Hematopoietic multipotent progenitor cell treated with erythropoietin and hydrocortisone succinate and interleukin-3 and kit ligand, for 17 days (in vitro differentiated cells): ENCODE results near the gene ELOB.

Experiments
- DNase-seq: peaks from one replicate; pipeline ENCODE4 v3.0.0-alpha.2; 2015; ENCODE audit warnings: low spot score

ELOB gene

GRCh38 chr16:2777231-2777902, at the start of gene ELOB:
TSS of gene ELOB (minus strand) at chr16:2777280. CDS start at chr16:2777239, 41 bp downstream.
- DNase-seq: peak; percentile 88

GRCh38 chr16:2825906-2826305, 48.8 kb upstream of the ELOB start:
- DNase-seq: no peak

DNA sequence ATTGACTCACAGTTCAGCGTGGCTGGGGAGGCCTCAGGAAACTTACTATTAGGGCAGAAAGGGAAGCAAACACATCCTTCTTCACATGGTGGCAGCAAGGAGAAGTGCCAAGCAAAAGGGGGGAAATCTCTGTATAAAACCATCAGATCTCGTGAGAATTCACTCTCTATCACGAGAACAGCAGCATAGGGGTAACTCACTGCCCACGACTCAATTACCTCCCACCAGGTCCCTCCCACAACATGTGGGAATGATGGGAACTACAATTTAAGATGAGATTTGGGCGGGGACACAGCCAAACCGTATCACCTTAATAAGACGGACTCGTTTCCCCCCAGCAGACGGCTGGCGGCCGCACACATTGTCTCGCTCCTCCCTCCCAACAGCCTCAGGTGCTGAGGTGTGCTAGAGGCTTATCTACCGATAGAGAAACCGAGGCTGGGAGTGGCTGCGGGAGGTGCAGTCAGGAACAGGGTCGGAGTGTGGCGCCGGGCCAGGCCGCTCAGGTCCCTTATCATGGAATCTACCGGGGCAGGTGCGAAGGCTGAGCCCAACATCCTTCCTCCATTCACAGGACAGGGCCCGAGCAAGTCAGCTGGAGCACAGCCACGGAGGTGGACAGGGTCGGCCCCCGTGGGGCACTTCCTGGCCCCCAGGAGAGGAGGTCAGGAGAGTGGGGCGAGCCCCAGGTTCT, 48.1 kb upstream of the ELOB start:
- no peak for DNase-seq

DNA sequence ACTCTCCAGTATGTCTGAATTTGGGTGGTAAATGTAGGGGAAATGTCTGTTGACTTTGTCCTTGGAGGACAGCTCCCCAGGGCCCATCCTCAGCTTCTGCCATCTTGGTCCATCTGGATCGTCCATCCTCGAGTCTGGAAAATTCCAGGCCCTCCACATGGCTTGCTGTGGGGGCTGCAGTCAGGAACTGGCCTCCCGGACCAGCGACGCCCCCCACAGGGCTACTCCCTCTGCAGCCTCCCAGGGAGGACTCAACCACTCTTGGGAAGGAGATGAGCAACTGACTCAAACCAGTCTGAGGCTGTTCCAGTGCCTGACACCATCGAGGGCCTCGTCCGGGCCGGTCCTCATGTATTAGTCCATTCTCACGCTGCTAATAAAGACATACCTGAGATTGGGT, 47.5 kb upstream of the ELOB start:
- DNase-seq: no peak

DNA sequence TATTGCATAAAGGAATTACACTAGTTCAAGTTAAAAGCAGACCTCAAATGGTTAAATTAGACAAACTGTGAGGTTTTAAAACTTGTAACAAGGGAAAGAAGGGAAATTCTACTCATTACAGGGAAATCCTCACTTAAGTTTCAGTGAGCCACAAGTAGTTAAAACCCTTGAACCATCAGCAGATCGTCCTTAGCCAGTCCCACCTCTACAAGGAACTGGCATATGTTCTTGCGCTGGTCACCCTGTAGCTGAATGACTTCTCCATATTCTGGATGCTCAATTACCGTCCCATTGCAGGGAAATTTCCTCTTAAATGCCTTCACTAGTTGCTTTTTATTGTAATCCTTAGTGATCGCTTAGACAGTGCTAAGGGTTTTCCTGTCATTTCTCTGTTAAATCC, 45.4 kb upstream of the ELOB start:
- DNase-seq: no peak

DNA sequence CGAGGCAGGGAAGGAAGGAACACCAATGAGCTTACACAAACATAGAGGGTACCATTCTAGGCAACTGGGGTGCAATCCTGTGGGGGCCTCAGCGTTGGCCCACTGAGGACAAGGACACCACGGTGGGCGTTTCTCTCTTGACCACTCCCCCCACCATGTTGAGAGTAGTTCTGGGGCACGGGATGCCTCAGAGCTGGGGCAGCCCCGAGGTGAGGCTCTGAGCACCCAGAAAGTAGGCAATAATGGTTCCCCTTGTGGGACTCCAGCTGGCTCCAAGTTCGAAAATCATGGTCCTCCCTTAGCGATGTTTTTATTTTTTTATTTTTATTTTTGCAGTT, 45.0 kb upstream of the ELOB start:
- no peak for DNase-seq

DNA sequence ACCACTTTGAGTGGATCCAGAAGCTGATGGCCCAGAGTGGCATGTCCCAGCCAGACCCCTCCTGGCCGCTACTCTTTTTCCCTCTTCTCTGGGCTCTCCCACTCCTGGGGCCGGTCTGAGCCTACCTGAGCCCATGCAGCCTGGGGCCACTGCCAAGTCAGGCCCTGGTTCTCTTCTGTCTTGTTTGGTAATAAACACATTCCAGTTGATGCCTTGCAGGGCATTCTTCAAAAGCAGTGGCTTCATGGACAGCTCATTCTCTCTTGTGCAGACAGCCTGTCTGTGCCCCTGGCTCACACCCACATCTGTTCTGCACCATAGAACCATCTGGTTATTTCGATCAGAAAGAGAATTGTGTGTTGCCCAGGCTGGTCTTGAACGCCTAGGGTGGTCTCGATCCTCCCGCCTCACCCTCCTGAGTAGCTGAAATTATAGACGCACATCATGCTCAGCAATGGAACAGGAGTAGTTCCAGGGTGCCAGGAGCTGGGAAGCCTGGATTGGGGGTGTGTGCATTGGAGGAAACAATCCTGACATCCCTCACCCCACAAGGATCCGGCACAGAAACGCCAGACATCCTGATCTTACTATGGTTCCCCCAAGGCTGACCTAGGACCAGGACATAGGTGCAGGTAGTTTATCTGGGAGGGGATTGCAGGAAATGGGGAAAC, 44.5 kb upstream of the ELOB start:
- no peak for DNase-seq

GRCh38 chr16:2820836-2821486, 43.9 kb upstream of the ELOB start:
- no peak for DNase-seq

GRCh38 chr16:2819939-2820835, 43.1 kb upstream of the ELOB start:
- no peak for DNase-seq

DNA sequence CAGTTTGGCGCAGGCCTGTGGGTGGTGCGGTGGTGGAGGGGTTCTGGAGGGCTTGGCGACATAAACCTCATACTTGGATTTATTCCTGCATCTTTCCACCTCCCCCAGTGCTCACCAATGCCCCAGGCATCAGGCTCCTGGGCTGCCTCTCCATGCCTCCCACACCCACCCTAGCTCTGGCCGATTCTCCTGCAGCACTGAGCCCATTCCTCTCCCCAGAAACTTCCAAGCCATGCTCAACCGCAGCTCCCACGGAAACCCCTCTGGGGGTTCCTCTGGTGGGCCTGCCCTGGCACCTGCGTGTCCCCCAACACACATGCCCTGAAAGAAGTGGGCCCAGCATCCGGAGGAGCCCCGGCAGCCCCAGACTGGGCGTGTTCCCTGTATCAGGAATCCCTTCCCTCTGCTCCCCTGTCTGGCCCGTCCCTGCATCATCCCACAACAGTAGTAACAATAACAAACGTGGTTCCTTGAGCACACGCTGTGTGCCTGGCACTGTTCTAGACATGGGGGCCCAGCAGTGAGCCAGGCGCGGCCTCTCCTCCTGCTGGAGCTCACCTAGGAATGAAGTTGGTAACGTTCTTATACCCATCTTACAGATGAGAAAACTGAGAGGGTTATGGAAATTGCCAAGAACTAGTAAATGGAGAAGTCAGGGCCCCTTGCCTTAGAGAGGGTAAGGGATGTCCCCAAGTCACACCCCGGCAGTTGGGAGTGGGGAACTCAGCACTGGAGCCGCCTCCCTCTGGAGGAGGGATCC, 42.3 kb upstream of the ELOB start:
- DNase-seq: no peak

GRCh38 chr16:2818272-2818876, 41.3 kb upstream of the ELOB start:
- no peak for DNase-seq

DNA sequence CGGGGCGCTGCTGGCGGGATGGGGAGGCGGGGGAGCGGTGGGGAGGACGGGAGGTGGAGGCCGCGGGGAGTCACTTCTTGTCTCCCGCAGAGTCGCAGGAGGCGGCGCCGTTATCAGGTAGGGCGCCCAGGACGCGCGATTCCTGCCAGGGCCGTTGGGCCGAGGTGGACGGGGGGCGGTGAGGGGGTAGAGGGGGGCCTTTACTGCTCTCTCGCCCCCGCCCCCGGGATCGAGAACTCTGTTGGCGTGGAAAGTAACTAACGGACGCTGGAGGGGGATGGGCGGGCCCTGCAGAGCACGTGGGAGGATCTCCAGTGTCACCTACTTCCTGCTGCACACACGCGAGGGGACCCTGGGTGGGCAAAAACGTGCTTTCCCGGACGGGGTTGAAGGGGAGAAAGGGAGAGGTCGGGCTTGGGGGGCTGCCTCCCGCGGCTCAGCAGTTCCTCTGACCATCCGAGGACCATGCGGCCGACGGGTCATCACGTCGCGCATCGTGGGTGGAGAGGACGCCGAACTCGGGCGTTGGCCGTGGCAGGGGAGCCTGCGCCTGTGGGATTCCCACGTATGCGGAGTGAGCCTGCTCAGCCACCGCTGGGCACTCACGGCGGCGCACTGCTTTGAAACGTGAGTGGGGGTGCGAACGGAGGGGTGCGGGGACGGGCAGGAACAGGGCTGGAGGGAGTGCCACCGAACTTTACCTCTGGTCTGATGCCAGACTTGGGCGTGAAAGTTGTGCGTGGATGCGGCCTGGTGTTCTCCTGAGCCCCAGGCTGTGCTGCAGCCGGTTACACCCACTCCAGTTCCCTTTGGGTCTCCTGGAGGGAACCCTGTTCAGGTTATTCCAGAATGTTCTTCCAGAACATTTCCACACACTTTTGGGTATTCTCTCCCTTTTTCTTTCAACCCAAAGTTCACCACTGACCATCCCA, 40.5 kb upstream of the ELOB start:
- no peak for DNase-seq

GRCh38 chr16:2816751-2817339, 39.8 kb upstream of the ELOB start, which contains the start of gene PRSS21:
TSS of gene PRSS21 (plus strand) at chr16:2817237. CDS start at chr16:2817269, 32 bp downstream.
- no peak for DNase-seq

DNA sequence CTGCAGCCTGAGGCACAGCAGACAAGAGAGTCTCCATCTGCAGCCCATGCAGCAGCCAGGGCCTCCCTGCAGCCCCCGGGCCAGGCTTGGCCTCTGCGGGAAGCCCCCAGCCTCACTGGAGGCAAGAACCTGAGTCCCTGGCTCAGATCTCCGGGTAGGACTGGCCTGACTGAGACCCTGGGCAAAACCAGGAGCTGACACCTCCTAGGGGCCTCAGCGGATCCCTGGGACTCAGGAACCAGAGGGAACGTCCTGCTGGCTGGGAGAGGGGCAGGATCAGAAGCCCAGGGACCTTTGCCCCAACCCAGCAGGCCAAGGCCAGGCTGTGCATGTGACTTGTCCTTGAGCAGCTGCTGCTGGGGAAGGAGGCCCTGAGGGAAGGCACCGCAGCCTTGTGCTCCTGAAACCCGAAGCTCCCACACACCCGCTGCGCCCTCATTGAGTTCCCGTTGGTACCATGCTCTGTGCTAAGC, 38.3 kb upstream of the ELOB start:
- no peak for DNase-seq

- DNase-seq: no peak
Measured at GRCh38 chr16:2814551-2815298, 37.6 kb upstream of the ELOB start.

- DNase-seq: no peak
Measured at GRCh38 chr16:2813771-2814221, 36.7 kb upstream of the ELOB start.

DNA sequence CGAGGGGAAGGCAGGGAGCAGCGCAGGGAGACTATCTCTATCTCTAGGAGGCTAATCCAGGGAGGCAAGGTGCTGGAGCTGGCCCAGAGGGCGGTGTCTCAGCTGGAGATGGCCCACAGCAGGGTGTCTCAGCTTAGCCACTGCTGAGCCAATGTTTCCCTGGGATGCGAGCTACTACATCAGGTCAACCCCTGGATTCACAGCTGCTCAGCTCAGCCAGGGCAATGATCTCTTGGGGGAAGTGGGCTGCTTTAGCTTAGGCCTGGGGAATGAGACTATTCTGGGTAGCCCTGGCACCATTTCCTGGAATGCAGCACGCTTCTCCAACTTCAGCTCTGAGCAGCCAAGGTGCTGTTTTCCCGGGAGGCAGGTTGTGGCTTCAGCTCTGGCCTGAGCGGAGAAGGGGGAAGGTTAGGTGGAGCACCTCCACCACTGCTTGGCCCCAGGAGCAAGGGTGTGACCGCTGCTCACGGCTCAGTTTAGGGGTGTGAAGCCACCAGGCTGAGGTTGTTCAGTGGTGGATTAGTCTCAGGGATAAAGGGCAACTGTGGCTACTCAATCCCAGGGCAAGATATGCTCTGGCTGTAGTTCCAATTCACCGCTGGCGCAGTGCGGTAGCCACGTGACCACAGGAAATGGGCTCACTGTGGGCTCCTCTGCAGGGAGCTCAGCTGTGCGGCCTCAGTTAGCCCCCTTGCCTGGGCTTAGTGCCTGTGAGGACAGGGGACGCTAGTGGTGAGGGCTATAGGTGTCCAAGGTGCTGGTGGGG, 34.8 kb upstream of the ELOB start:
- no peak for DNase-seq
